AML-193 (cell line): ENCODE results near the gene TRIO.

Source experiments
- DNase-seq, 2 experiments: peaks; one replicate each; lab custom pipeline; 2025; lab: John Stamatoyannopoulos, UW

The TRIO gene

DNA sequence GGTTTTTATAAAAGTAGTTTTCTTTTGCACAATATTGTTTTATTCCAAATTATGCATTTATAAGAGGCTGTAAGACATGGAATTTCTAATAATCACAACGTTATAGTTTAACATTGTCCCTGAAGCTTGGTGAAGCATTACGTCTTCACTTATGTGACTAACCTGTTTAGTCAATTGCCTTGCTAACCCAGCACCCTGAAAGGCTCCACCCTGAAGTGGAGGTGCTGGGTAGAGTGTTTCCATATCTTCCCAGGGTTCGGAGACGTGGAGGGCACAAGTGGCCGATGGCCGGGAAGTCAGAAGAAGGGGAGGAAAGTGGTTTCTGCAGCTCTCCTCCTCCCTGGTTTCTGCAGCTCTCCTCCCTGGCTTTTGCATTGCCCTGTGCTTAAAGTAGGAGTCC lies 83.4 kb downstream of the TRIO start:
- DNase-seq = no peak

DNA sequence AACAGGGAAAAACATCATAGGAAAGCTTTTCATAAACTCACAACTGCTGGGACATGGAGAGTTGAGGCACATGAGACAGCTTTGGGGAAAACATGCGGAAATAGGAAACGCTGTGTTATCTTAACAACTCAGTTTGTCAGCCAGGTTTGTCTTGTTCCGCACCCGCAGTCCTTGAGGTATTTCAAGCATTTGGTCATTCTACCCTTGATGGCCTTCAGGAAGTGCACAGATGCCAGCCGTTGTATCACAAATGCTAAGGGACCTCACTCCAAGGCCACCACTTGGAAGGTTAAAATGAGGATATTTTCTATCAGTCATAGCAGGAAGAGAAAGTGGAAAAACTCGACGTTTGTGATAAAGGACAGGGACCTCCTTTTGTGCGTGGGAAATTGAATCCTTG lies 83.8 kb downstream of the TRIO start:
- DNase-seq = no peak

DNA sequence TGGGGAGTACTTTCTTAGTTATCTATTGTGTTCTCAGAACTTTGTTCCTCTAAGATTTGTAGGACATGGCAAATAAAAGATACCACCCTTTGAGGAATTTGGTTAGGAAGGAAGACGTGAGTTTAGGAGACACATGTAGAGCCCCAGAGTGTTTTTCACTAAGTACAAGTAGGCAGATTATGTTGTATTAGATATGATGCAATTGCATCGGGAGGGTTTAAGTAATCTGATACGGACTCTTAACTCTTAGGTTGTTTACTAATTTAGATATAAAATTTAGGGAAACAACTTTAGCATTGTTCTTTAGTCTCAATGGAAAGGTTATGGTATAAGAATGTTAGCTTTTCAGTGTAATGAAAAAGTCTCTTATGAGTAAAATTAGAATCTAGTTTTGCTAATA lies 84.4 kb downstream of the TRIO start:
- no peak for DNase-seq

DNA sequence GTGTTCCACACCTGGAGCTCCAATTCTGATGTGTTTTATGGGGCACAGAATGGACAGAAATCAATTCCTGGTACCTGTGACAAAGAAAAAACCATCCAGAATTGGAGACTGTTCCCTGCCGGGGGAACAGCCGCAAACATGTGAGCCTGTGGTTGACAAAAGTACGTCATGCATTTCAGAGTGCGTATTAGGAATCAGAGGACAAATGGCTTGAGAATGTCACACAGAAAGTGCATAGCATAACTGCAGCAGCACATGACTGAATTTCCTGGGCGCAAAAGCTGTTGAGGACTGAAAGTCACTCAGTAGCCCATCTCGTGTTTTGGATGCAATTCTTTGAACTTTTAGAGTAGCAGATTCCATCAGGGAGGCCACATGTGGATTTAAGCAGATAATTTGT lies 85.1 kb downstream of the TRIO start:
- DNase-seq = no peak

DNA sequence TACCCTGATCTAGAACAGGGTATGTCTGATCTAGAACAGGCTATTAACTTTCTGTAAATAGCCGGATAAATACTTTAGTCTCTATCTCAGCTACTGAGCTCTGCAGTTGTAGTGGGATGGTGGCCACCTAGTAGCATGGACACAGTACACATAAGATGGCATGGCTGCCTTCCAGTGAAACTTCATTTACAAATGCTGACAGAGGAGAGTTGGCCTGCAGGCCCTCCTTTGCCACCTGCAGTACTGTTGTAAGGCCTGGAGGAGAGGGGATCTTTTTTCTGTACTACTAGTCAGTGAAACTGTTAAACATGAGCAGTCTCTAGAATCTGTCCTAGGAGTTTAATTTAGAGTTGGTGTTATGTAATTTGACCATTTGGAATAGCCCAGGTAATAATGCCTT lies 86.0 kb downstream of the TRIO start:
- no peak for DNase-seq

DNA sequence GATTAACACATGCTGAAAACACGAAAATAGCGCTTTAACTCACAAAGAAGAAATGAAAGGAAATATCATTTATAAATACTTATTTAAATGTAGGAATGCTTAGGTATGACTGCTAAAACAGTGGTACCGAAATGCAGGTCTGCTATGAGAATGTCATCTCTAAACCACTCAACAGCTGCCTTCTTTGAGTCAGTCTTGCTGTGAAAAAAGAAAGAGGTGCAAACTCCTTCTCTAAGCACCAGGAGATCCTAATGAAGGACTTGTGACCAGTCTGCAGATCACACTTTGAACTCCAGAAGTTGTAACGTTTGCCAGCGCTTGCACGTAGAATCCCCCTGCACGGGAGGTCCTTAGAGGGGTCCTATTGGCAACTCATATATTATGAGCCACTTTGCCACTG lies 86.6 kb downstream of the TRIO start:
- DNase-seq = no peak

DNA sequence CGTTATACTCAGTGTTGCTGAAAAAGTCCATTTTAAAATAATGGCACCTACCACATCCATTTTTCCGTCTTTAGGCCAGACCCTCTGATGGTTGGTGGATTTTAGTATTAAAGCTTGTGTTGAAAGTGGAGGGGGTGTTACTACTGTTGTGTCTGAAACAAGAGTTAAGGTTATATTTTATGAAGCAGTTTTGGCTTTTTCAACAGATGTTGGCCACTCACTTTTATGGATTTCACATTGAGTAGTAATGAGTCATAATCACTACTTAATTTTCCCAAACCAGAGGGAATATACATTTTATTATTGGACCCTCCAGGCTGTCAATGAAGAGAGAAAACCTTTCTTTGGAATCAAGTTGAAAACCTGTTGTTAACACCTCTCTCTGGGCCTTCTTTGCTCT lies 88.0 kb downstream of the TRIO start:
- DNase-seq = no peak

DNA sequence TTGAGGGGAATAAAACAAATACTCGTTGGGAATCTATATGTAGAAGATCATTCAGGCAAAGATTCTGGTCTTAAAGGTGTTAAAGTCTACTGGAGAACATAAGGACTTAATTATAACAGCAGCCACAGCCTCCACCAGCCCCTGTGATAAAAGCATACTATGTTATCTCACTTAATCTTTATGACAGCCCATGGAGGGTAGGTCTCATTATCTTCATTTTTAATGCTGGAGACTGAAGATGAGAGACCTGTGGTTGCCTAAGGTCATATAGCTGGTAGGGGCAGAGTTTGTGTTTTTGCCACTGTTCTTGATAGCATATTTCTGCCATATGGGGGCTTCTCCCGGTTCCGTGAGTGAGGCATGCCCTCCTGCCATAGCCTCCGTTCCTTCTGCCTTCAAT lies 88.7 kb downstream of the TRIO start:
- no peak for DNase-seq

DNA sequence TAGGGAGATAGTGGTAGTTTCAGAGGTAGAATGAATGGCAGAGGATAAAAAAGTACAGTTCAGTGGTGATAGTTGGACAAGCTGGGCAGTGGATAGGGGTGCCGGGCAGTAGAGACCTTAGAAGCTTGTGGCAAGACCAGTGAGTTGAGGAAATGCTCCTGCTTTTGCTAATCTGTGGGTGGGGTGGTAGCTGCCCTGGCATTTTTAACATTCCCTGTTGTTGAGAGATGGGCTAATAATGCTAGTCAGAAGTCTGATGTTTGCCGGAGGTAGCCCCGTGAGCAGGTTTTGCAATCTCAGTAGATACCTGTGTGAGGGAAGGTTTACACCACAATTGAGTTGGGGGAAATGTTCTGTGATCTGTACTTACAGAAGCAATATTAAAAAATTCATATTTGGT lies 91.1 kb downstream of the TRIO start:
- no peak for DNase-seq

DNA sequence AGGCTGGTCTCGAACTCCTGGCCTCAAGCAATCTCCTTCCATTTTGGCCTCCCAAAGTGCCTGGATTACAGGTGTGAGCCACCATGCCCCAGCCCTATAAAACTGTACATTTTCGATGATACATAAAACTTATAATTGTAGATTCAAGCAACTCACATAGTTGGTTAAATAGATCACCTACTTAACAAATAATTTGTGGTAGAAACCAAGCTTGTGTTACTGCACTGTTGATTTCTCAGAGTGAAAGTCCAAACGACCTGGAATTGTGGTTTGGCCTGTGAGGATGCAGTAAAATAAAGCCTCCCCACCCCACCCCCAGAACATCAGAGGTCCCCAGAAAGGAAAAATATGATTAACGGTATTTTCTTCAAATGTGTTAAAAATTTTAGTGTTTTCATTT lies 92.7 kb downstream of the TRIO start:
- no peak for DNase-seq

DNA sequence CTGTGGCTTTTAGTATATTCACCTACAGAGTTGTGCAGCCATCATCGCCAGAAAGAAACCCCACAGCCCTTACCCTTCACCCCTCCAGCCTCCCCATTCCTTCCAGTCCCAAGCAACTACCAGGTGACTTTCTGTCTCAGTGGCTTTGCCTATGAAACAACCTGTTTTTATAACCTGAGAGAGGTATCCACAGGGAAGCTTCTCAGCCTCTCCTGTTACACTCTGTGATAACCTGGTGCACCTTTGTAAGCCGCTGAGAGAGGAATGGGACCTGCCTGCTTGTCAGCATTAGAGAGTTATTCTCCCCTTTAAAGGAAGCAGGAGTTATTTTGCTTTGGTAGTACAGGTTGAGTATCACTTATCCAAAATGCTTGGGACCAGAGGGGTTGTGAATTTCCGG lies 93.6 kb downstream of the TRIO start:
- no peak for DNase-seq

DNA sequence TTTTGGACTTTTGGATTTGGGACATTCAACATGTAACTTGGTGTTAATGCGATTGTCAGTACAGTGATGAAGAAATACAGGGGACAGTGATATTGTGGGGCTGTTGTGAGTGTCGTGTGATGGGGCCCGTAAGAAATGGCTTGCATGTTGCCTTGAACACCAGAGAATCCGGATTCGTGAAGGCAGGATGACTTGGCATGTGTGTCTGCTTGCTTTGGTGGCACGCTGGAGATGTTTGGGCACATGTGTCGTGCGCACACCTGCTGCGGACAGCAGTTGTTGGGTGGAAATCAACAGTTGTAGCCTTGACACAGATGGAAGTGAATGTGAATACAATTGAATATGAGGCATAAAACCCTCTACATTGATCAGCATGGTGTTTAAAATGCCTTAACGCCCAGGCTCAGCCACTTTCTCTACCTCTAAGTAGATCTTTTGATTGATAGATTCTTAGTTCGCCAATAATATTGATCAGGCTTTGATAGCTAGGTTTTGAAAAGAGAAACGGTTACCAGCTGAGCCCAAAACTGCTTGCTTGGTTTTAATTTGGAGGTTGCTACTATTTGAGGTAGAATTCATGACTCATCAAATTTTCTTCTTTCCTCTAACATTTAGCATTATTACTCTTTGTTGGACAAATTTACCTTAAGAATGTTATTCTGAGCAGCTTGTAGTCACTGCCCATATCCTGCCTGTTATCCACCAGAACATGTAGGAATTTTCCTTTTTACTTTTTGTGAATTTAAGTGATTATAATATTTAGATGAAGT lies 94.4 kb downstream of the TRIO start:
- DNase-seq = no peak

DNA sequence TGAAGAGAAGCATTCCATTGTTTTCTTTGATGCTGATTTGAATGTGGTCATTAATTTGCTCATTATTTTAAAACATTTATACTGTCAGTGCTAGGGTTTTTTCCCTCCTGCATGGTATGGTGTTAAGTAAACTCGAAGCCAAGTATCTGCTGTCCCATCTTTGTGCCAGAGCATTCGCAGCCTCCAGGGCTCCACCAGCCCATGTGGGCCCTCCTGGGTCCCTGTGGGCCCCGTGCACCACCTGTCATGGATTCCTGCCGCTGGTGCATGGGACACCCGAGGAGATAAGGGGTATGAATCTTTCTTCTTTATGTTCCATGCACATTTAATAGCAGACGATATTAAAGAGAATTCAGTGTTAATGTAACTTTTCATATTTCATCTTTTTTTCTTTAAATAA lies 95.1 kb downstream of the TRIO start:
- DNase-seq = no peak

DNA sequence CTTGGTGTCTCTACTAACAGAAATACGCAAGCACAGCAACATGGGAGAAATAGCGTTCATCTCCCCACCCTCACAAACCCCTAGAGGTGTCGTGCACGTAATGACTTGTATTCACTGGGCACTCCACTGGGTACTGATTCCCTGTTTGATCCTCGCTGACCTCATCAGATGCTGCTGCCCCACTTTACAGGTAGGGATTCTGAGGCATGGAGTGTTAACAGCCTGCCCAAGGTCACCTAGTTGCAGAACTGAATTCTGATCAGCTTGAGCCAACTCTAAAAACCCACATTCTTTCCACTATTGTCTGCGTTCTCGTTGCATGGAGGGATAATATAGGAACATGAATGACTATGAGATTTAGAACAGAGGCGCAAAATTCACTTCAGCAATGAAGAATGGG lies 96.3 kb downstream of the TRIO start:
- DNase-seq = no peak

DNA sequence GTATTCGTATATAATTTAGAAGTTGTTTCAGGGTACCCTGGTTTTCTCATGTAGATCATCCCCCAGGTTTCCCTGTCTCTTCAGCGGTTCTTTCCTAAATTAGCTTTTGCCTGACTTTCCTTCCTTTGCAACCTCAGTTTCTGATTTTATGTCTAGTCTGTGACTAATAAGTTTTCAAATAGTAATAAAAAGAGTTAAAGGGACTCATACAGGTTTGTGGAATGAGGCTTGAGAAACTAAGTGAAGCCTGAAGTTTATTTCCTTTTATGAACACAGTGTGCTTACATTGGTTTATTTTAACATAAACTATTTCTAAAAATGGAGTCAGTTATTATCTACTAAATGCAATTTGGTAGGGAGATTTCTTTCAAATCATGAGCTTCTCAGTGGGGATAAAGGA lies 96.8 kb downstream of the TRIO start:
- no peak for DNase-seq

DNA sequence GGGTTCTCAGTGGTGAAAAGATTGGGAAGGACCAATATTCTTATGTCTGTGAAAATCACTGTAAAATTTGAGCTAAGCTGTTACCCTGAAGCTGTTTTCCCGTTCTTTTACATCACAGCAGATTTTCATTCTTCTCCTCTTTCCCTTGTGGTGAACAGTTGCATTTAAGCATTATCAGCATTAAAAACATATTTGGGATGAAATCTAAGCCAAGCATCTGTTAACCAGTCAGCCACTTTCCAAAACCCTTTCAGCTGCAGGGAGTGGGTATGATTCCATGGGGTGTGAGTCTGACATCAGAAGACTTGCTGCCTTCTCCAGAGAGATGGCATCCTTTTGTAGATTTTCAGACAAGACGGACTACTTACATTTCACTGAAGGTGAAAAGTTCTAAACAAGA lies 97.2 kb downstream of the TRIO start:
- no peak for DNase-seq

DNA sequence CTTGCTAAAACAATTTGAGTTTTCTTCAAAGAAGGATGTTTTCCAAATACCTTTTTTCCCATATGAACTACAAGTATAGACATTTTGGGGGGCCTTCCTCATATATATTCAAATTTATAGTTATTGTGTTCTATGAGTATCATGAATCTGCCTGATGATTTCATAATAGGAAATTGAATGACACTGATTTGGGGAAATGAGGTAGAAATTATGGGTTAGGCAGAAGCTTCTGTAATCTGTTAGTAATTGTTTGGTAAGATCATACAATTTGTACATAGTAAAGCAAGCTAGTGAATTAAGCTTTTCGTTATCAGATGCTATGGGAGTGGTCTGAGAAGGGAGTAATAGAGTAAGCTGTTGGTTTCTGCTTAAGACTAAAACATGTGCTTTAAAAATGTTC lies 98.0 kb downstream of the TRIO start:
- no peak for DNase-seq

DNA sequence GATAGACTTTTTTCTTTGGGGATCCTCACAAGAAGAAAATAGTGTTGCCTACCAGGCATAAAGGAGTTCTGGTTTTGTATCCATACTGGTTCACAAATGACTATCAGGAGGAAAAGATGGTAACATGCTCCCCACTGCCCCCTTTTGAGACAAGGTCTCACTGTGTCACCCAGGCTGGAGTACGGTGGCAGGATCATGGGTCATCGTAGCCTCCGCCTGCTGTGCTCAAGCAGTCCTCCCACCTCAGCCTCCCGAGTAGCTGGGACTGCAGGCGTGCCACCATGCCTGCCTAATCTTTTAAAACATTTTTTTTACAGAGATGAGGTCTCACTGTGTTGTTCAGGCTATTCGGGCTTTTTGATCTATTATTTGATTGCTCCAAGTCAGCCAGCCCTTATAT lies 99.3 kb downstream of the TRIO start:
- no peak for DNase-seq

DNA sequence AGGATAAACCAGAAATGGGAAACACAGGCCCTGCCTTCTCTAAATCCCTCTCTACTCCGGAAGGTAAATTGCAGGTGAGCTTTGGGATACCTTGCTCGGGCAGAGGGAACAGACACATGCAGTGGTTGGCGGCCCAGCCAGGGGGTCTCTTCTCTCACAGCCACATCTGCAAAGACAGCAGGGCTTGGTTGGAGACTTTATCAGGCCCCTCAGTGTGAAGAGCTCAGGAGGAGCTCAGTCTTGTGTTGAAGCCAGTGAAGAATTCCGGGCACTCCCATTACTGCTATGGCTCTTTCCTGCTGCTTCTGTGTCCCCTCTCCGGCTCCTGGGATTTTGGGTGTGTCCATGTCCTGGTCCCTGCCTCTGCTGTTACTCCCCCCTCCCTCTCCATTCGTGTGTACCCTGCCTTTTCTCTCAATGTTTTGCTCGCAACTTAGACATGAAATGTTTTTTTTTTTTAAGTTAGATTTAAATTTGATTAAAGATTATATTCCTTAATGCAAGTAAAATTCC lies 99.8 kb downstream of the TRIO start:
- DNase-seq = no peak

DNA sequence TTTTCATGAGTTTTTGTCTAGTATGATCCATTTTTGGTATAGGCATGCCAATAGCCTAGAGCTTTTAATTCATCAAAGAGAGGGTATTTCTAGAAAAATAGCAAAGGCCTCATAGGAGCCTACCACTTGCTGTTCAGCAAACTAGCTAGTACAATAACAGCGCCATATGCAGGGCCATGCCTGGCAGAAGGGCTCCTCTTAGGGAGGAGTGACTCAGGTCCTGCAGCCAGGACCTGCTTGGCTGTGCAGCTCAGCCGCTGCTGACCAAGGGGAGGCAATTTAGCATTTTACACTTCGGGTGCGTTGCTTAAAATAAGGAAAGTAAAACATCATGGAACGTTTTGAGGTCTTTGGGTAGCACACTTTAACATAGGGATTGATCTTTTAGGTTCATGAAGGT lies 100.6 kb downstream of the TRIO start:
- no peak for DNase-seq

DNA sequence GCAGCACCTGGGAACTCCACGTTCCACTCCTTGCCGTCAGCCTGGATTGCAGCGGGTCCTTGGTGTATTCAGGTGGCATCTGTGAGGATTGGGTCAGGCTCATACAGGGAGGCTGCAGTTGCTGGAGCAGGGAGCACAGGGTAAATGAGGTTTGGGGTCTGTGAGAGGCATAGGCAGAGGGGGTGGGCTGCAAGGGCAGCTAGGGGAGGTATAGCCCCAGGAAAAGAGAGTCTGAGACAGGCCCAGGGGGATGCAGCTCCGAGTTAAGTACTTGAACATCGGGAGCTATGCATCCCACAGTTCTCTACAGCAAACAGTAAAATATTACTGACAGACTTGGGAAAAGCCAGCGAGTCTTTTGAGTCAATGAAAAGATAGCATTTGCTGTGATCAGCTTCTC lies 101.6 kb downstream of the TRIO start:
- no peak for DNase-seq

DNA sequence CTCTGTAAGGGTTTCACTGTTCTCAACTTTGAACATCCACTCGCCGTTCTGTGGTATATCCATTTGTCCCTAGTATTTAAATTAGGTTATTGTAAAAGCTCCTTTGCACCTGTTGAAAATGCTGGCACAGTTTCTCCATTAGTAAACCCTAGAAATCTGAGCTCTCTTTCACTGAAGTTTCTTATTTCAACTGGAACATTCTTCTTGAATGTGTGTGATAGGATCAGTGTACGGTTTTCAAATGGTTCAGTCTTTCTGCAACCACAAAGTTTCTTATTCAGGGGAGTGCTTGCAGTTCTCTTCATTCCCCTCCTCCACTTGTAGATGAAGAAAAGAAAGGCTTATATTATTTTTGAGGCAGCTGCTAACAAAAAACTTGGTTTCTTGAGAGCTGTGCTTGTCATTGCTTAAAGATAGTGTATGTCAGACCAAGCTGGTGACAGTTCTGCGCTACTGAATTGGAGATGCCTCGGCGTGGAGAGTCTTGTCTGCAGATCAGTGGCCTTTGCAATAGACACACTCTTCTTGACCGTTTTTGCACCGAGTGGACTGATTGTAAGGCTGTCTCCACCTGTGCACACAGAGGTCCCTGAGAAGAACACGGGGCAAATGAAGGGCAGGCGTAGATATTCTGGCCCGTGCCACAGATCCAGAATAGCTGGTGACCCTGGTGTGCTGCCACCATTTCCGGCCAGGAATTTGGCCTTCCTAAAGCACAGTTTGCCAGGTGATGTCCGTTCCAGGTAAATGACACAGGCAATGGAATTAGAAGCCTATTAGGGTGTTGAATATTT lies 102.2 kb downstream of the TRIO start:
- no peak for DNase-seq

DNA sequence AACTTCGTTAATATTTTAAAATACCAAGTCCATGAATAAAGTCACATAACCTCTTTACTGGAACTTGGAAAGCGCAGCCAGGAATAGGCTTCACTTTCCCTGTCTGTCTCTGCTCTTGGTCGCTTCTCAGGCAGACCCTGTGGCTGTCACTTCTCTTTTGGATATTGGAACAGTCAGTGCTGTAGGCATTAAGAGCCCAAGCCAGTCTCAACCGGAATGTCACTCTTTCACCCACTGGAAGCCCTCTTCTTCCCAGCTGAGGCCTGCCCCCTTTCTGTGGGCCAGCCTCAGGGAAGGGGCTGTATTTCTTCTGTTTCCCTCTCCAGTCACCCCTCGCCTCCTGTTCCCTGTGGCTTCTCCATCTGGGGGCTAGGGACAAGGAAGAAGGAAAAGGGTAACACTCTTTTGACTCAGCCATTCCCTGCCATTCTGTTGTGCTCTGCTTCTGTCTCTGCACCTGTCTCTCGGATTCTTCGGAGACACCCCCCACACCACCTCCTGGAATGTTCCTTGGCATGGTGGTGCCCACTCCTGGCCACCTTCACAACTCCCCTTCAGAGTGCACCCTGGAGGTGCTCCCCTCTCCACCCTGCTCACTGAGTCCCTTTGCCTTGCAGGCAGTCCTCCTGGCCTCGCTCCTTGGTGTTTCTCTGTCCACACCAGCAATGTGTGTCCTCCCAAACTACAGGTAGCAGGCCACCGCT lies 103.4 kb downstream of the TRIO start:
- no peak for DNase-seq
